ENCODE results near the gene ACOT12.

The ACOT12 gene

GRCh38 chr5:81405126-81405891 lies 11.4 kb upstream of the ACOT12 start:
- no peak overlapping the region for H3K4me3 ChIP-seq (ENCODE audit: low read depth, low read length)
- TF ChIP-seq CTCF (IDR thresholded peaks at IDR 0.05; ENCODE audit: low read depth, low read length, missing control alignments), result no peak
- H3K36me3 ChIP-seq (replicated peaks), result no peaks in the 10 kb centered on the region
- H3K27ac ChIP-seq, result no peak overlapping the region
- DNase-seq, result no peak
- no peaks in the 10 kb centered on the region for H3K27me3 ChIP-seq (replicated peaks)
- in situ Hi-C loops (cut with HindIII; ENCODE audit: low pct_ligation_motif_present, low sequenced_read_pairs), result no loop called here

DNA sequence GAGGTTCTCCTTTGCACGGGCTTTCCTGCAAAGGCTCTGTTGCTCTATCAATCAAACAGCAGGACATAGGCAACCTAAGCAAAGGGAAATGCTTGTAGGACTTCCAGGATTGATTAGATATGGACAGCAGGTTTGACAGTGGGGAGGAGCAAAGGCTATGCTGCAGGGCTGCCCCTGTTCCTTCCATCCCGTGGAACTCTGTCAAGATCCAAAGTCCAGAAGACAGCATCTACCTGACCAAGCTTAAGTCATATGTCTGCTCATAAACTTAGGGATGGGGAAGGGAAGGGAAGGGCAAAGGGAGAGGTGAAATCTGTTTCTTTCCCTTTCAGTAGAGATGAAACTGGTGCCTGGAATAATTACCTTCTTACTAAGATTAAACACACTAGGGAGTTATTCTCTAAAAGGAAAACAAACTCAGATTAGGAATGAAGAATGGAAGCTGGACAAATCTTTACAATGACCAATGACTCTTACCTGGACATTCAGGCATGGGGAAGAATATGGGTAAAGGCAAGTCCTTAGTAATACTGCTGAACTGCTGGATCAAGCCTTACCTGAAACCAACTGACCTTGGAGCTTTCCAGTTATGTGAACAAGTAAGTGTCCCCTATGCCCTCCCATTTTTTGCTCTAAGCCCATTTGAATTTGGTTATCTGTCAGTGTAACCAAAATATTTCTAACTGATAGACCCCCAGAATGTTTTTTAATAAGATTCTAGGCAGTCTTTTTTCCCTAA lies 8.4 kb upstream of the ACOT12 start:
- no peaks in the 10 kb centered on the region for H3K36me3 ChIP-seq (replicated peaks)
- H3K27ac ChIP-seq, result no peak overlapping the region
- in situ Hi-C loops (cut with HindIII; ENCODE audit: low pct_ligation_motif_present, low sequenced_read_pairs), result no loop called here
- DNase-seq, result no peak
- no peak overlapping the region for H3K4me3 ChIP-seq (ENCODE audit: low read depth, low read length)
- no peaks in the 10 kb centered on the region for H3K27me3 ChIP-seq (replicated peaks)
- TF ChIP-seq CTCF (IDR thresholded peaks at IDR 0.05; ENCODE audit: low read depth, low read length, missing control alignments), result no peak

DNA sequence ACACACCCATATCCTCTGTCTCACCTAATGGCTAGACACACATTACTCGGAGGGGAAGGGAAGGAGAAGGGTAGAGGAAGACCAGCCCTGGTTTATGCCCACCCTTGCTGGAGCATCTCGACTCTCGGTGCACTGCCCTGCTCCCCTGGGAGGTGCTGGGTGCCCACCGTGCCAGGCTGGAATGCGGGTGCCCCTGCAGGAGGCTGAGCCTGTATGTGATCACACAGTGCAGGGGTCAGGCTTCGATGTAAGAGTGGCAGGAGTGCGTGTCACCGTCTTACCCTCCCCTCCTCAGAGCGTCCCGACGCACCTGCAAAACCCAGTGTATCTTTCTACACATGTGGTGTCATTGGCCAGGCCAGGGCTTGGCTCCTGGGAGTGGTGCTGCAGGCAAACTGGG lies 7.3 kb upstream of the ACOT12 start:
- no peak for DNase-seq
- no peak for TF ChIP-seq CTCF (IDR thresholded peaks at IDR 0.05; ENCODE audit: low read depth, low read length, missing control alignments)
- H3K36me3 ChIP-seq (replicated peaks), result no peaks in the 10 kb centered on the region
- no peak overlapping the region for H3K27ac ChIP-seq
- in situ Hi-C loops (cut with HindIII; ENCODE audit: low pct_ligation_motif_present, low sequenced_read_pairs), result no loop called here
- no peak overlapping the region for H3K4me3 ChIP-seq (ENCODE audit: low read depth, low read length)
- no peaks in the 10 kb centered on the region for H3K27me3 ChIP-seq (replicated peaks)

GRCh38 chr5:81400375-81400774 lies 6.4 kb upstream of the ACOT12 start:
- no peaks in the 10 kb centered on the region for H3K36me3 ChIP-seq (replicated peaks)
- in situ Hi-C loops (cut with HindIII; ENCODE audit: low pct_ligation_motif_present, low sequenced_read_pairs), result no loop called here
- DNase-seq, result no peak
- H3K4me3 ChIP-seq (ENCODE audit: low read depth, low read length), result no peak overlapping the region
- TF ChIP-seq CTCF (IDR thresholded peaks at IDR 0.05; ENCODE audit: low read depth, low read length, missing control alignments), result no peak
- H3K27me3 ChIP-seq (replicated peaks), result no peaks in the 10 kb centered on the region
- H3K27ac ChIP-seq, result no peak overlapping the region

- TF ChIP-seq CTCF (IDR thresholded peaks at IDR 0.05; ENCODE audit: low read depth, low read length, missing control alignments), result no peak
Observed at GRCh38 chr5:81398741-81399140, 4.8 kb upstream of the ACOT12 start.

More at GRCh38 chr5:81398741-81399140, 4.8 kb upstream of the ACOT12 start:
- no peak overlapping the region for H3K4me3 ChIP-seq (ENCODE audit: low read depth, low read length)
- in situ Hi-C loops (cut with HindIII; ENCODE audit: low pct_ligation_motif_present, low sequenced_read_pairs), result no loop called here
- H3K27me3 ChIP-seq (replicated peaks), result no peaks in the 10 kb centered on the region
- no peak for DNase-seq
- no peaks in the 10 kb centered on the region for H3K36me3 ChIP-seq (replicated peaks)
- no peak overlapping the region for H3K27ac ChIP-seq

Data from brain microvascular endothelial cell (primary cell).